CD4-positive, alpha-beta T cell treated with Interleukin-15 for 1 hour (primary cell): ENCODE measurements around the gene OR2AJ1.

Source experiments
- DNase-seq: peaks from one replicate; pipeline ENCODE4 v3.0.0-alpha.2; 2020

OR2AJ1 gene

GRCh38 chr1:247924868-247925267 is at the start of gene OR2AJ1:
Gene OR2AJ1 (plus strand): TSS chr1:247924889. CDS start chr1:247933769, 8,880 bp downstream.
- no peak for DNase-seq

- DNase-seq, result no peak
These were observed 41.3 kb upstream of the OR2AJ1 start for GRCh38 chr1:247883346-247883745.

- DNase-seq, result no peak
These were observed 39.8 kb upstream of the OR2AJ1 start for GRCh38 chr1:247884797-247885413.

- no peak for DNase-seq
These were observed 29.5 kb upstream of the OR2AJ1 start, which contains the start of gene OR2W3 for GRCh38 chr1:247895163-247895637. Gene OR2W3 (plus strand): TSS chr1:247895587. CDS start chr1:247895587, 0 bp downstream.

- no peak for DNase-seq
These were observed 28.7 kb upstream of the OR2AJ1 start for GRCh38 chr1:247895976-247896375.

GRCh38 chr1:247904122-247904521 is 20.6 kb upstream of the OR2AJ1 start:
- no peak for DNase-seq

GRCh38 chr1:247905181-247905580 is 19.5 kb upstream of the OR2AJ1 start:
- DNase-seq, result no peak

- DNase-seq, result no peak
These were observed 18.7 kb upstream of the OR2AJ1 start for GRCh38 chr1:247905910-247906503.

GRCh38 chr1:247906504-247907047 is 18.1 kb upstream of the OR2AJ1 start:
- DNase-seq, result no peak

- DNase-seq, result no peak
These were observed 15.9 kb upstream of the OR2AJ1 start for GRCh38 chr1:247908766-247909165.

GRCh38 chr1:247913786-247914185 is 10.9 kb upstream of the OR2AJ1 start:
- no peak for DNase-seq

- DNase-seq, result no peak
These were observed 9.6 kb upstream of the OR2AJ1 start for GRCh38 chr1:247914941-247915662.

GRCh38 chr1:247919952-247920351 is 4.7 kb upstream of the OR2AJ1 start, which contains the start of gene OR2T8:
Gene OR2T8 (plus strand): TSS chr1:247920252. CDS start chr1:247921018, 766 bp downstream.
- no peak for DNase-seq

GRCh38 chr1:247923941-247924340 is 748 bp upstream of the OR2AJ1 start:
- DNase-seq, result no peak

- DNase-seq, result no peak
These were observed 9.3 kb downstream of the OR2AJ1 start for GRCh38 chr1:247933989-247934388.

GRCh38 chr1:247935781-247936180 is 11.1 kb downstream of the OR2AJ1 start:
- no peak for DNase-seq

GRCh38 chr1:247936415-247936814 is 11.7 kb downstream of the OR2AJ1 start:
- DNase-seq, result no peak

- DNase-seq, result peak; percentile 86
These were observed 12.5 kb downstream of the OR2AJ1 start for GRCh38 chr1:247936965-247937734.

- DNase-seq, result no peak
These were observed 17.9 kb downstream of the OR2AJ1 start for GRCh38 chr1:247942624-247943023.

- DNase-seq, result no peak
These were observed 23.9 kb downstream of the OR2AJ1 start, which contains the start of gene OR2L8 for GRCh38 chr1:247948558-247948957. Gene OR2L8 (plus strand): TSS chr1:247948858. CDS start chr1:247948858, 0 bp downstream.

- DNase-seq, result no peak
These were observed 28.7 kb downstream of the OR2AJ1 start for GRCh38 chr1:247953408-247953807.

GRCh38 chr1:247961791-247962190 is 37.1 kb downstream of the OR2AJ1 start:
- DNase-seq, result no peak
